Bronchial epithelial cell (primary cell): Measurements from ENCODE around the gene CDC42EP3. TPM values are rescaled to one million over a fixed set of nuclear protein-coding genes. Genes with fewer than 3 reads are reported as not detected.

Source experiments
- DNase-seq: peaks from one replicate; pipeline ENCODE4 v3.0.0-alpha.2; 2010; ENCODE audit warnings: low read depth
- FAIRE-seq: peaks from 2 replicates; lab custom pipeline; 2011; peaks lifted over from hg19 to GRCh38; lab: Jason Lieb, UNC
- H3K27me3 ChIP-seq: 2 replicates; pipeline ENCODE4 v1.5.1; 2011; ENCODE audit warnings: low read length; ENCODE audit not compliant: control insufficient read depth, insufficient read depth
- H3K36me3 ChIP-seq: 2 replicates; pipeline ENCODE4 v1.5.1; 2011; ENCODE audit warnings: low read length; ENCODE audit not compliant: control insufficient read depth, insufficient read depth
- H3K4me3 ChIP-seq: 2 replicates; pipeline ENCODE4 v1.5.1; 2011; ENCODE audit warnings: mild to moderate bottlenecking, low read depth, low read length, control low read depth
- CTCF ChIP-seq: IDR thresholded peaks from 2 replicates; pipeline ENCODE4 v1.5.1; 2011; ENCODE audit warnings: mild to moderate bottlenecking, moderate library complexity, low read length, control low read depth, inconsistent platforms; ENCODE audit not compliant: insufficient read depth, severe bottlenecking
- total RNA-seq: library from RNA; depleted of rRNA; stranded (reverse); fragments of >200 nt; gene quantifications from 2 replicates; pipeline ENCODE4 v1.2.1, GENCODE V29; 2014

The CDC42EP3 gene
- total RNA-seq, 1 donor from 2014 or later: 10.5 TPM

GRCh38 chr2:37625796-37626571, 45.5 kb downstream of the CDC42EP3 start:
- DNase-seq (no peak), FAIRE-seq (no peak)
- no peak for TF ChIP-seq CTCF
- Histone ChIP-seq H3K4me3 (no peak overlapping the region), H3K27me3 (no peaks in the 10 kb centered on the region), H3K36me3 (no peaks in the 10 kb centered on the region)

- no peaks in the 10 kb centered on the region for H3K27me3 ChIP-seq
- FAIRE-seq: peak; percentile 92
- no peaks in the 10 kb centered on the region for H3K36me3 ChIP-seq
- TF ChIP-seq CTCF: no peak
- H3K4me3 ChIP-seq: no peak overlapping the region
- DNase-seq: peak; percentile 96
Measured at GRCh38 chr2:37625156-37625555, 46.3 kb downstream of the CDC42EP3 start.

GRCh38 chr2:37623971-37624900, 47.2 kb downstream of the CDC42EP3 start:
- H3K4me3 ChIP-seq: no peak overlapping the region
- no peaks in the 10 kb centered on the region for H3K27me3 ChIP-seq
- FAIRE-seq: no peak
- no peaks in the 10 kb centered on the region for H3K36me3 ChIP-seq
- DNase-seq: peak; percentile 95
- no peak for TF ChIP-seq CTCF

GRCh38 chr2:37623406-37623805, 48.0 kb downstream of the CDC42EP3 start:
- H3K36me3 ChIP-seq: no peaks in the 10 kb centered on the region
- no peak for FAIRE-seq
- no peak for DNase-seq
- H3K27me3 ChIP-seq: no peaks in the 10 kb centered on the region
- H3K4me3 ChIP-seq: no peak overlapping the region
- no peak for TF ChIP-seq CTCF

GRCh38 chr2:37622450-37623100, 48.9 kb downstream of the CDC42EP3 start:
- DNase-seq: no peak
- no peak for TF ChIP-seq CTCF
- no peak for FAIRE-seq

More at GRCh38 chr2:37622450-37623100, 48.9 kb downstream of the CDC42EP3 start:
- Histone ChIP-seq H3K4me3 (no peak overlapping the region), H3K36me3 (no peaks in the 10 kb centered on the region), H3K27me3 (no peaks in the 10 kb centered on the region)
